KMS-11 (cell line): Measurements from ENCODE around the gene SLC24A3.

Experiments
- H2AFZ ChIP-seq: fragments of 200-600 bp; sonication (generic); 2 replicates; pipeline ENCODE4 v1.6.1; 2016; ENCODE audit warnings: antibody characterized with exemption, mixed run types, low read depth
- H3K27ac ChIP-seq: fragments of 200-600 bp; sonication (generic); 2 replicates; pipeline ENCODE4 v1.6.1; 2016; ENCODE audit warnings: mild to moderate bottlenecking, mixed run types
- H3K27me3 ChIP-seq: fragments of 200-600 bp; sonication (generic); 2 replicates; pipeline ENCODE4 v1.6.1; 2017; ENCODE audit warnings: mild to moderate bottlenecking, low read depth, mixed run types, moderate library complexity; ENCODE audit not compliant: insufficient read depth
- H3K36me3 ChIP-seq: fragments of 200-600 bp; sonication (generic); 2 replicates; pipeline ENCODE4 v1.6.1; 2017; ENCODE audit warnings: mild to moderate bottlenecking, mixed run types; ENCODE audit not compliant: insufficient read depth
- H3K4me1 ChIP-seq: fragments of 200-600 bp; sonication (generic); 2 replicates; pipeline ENCODE4 v1.6.1; 2016; ENCODE audit warnings: mild to moderate bottlenecking, low read depth, mixed run types; ENCODE audit not compliant: poor library complexity, severe bottlenecking
- H3K4me2 ChIP-seq: fragments of 200-600 bp; sonication (generic); 2 replicates; pipeline ENCODE4 v1.7.0; 2016; ENCODE audit warnings: mild to moderate bottlenecking, mixed run types
- H3K4me3 ChIP-seq: fragments of 200-600 bp; sonication (generic); IDR thresholded peaks from 2 replicates; pipeline ENCODE4 v1.6.1; 2017; ENCODE audit warnings: low read depth, low read length, mixed read lengths; ENCODE audit not compliant: insufficient read depth
- H3K79me2 ChIP-seq: fragments of 200-600 bp; sonication (generic); 2 replicates; pipeline ENCODE4 v1.6.1; 2016; ENCODE audit warnings: low read depth, mixed run types; ENCODE audit not compliant: insufficient read depth
- H3K9ac ChIP-seq: fragments of 200-600 bp; sonication (generic); 2 replicates; pipeline ENCODE4 v1.6.1; 2016; ENCODE audit warnings: mild to moderate bottlenecking, mixed run types
- H4K20me1 ChIP-seq: fragments of 200-600 bp; sonication (generic); 2 replicates; pipeline ENCODE4 v1.6.1; 2016; ENCODE audit warnings: mild to moderate bottlenecking, mixed run types; ENCODE audit not compliant: insufficient read depth
- TF ChIP-seq, protein P1 (sequence below): fragments of 200-600 bp; sonication (generic); conservative IDR thresholded peaks from 2 replicates; pipeline ENCODE4 v1.6.1; 2017; ENCODE audit warnings: low read depth, mild to moderate bottlenecking, antibody characterized with exemption, low read length, moderate library complexity, mixed read lengths

Gene SLC24A3

DNA sequence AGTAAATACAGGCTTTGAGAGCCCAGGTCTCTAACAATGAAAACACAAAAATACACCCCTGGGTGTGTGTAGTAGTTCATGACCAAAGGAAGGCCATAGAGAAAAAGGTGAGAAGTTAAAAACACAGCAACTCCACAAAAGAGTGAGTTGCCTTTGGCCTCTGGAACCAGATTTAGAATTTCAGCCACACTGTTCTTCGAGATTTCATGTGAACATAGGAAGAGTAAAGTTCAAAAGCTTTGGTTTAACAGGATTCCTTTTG is 502.1 kb downstream of the SLC24A3 start:
- no peaks in the 10 kb centered on the region for H3K79me2 ChIP-seq
- no peaks in the 10 kb centered on the region for H3K27me3 ChIP-seq
- no peak overlapping the region for H3K9ac ChIP-seq
- H3K4me3 ChIP-seq = no peak overlapping the region
- H2AFZ ChIP-seq = no peak overlapping the region
- TF ChIP-seq, protein P1, sequence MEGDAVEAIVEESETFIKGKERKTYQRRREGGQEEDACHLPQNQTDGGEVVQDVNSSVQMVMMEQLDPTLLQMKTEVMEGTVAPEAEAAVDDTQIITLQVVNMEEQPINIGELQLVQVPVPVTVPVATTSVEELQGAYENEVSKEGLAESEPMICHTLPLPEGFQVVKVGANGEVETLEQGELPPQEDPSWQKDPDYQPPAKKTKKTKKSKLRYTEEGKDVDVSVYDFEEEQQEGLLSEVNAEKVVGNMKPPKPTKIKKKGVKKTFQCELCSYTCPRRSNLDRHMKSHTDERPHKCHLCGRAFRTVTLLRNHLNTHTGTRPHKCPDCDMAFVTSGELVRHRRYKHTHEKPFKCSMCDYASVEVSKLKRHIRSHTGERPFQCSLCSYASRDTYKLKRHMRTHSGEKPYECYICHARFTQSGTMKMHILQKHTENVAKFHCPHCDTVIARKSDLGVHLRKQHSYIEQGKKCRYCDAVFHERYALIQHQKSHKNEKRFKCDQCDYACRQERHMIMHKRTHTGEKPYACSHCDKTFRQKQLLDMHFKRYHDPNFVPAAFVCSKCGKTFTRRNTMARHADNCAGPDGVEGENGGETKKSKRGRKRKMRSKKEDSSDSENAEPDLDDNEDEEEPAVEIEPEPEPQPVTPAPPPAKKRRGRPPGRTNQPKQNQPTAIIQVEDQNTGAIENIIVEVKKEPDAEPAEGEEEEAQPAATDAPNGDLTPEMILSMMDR = no peak
- no peaks in the 10 kb centered on the region for H3K36me3 ChIP-seq
- H3K4me2 ChIP-seq = no peak overlapping the region
- peaks cover 10% of the 10 kb centered on the region for H3K4me1 ChIP-seq
- H3K27ac ChIP-seq = no peak overlapping the region
- no peaks in the 10 kb centered on the region for H4K20me1 ChIP-seq

DNA sequence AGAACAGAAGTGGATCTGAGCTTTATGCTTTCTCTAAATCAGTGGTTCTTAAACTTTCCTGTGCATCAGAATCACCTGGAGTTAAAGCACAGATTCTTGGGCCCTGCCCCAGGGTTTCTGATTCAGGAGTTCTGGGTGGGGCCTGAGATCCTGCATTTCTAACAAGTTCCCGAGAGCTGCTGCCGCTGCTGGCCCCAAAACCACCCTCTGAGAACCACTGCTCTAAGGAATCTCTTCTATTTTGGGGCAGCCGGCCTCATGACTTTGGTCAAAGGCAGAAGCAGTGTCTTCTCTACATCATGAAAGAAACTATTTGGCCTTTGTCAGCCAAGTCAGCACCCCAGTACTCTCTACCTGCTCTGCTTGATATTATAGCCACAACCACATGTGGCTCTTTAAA is 503.5 kb downstream of the SLC24A3 start:
- TF ChIP-seq, protein P1 = no peak
- Histone ChIP-seq H3K79me2 (no peaks in the 10 kb centered on the region), H3K36me3 (no peaks in the 10 kb centered on the region), H3K27ac (no peak overlapping the region), H2AFZ (no peak overlapping the region), H3K4me1 (no peaks in the 10 kb centered on the region), H3K27me3 (no peaks in the 10 kb centered on the region), H3K4me2 (no peak overlapping the region), H3K4me3 (no peak overlapping the region), H4K20me1 (no peaks in the 10 kb centered on the region), H3K9ac (no peak overlapping the region)

DNA sequence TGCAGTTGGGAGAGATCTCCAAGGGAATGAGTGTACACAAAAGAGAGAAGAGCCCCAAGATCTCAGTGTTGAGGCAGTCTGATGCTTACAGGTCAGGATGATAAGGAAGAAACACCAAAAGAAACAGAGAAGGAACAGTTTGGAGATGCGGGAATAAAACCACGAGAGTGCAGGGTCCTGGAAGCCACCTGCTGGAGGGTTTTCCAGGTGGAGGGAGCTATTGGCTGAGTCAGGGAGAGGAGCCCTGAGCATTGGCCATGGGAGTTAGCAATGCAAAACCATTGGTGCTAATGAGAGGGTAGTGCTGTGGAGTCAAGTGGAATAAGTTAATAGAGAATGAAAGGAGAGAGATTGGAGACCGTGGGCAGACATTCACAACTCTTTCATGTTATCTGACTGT is 506.4 kb downstream of the SLC24A3 start:
- no peaks in the 10 kb centered on the region for H3K27me3 ChIP-seq
- no peak overlapping the region for H3K4me3 ChIP-seq
- no peaks in the 10 kb centered on the region for H3K36me3 ChIP-seq
- no peak overlapping the region for H2AFZ ChIP-seq
- H3K27ac ChIP-seq = no peak overlapping the region
- H3K4me2 ChIP-seq = no peak overlapping the region
- no peaks in the 10 kb centered on the region for H4K20me1 ChIP-seq
- H3K4me1 ChIP-seq = no peaks in the 10 kb centered on the region
- no peak overlapping the region for H3K9ac ChIP-seq
- TF ChIP-seq, protein P1 = no peak
- H3K79me2 ChIP-seq = no peaks in the 10 kb centered on the region

DNA sequence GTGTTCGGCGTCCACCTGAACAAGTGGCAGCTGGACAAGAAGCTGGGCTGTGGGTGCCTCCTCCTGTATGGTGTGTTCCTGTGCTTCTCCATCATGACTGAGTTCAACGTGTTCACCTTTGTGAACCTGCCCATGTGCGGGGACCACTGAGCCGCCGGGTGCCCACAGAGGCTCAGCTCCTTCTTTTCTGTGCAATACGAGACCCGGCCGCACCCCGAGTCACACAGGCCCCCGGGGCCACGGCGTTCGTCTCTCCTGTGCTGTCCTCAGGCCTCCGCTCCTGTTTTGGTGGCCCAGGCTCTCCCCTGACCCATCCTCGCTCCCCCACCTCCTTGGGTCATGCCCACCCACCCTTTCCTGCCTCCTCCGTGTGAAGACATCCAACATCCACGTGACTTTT is 508.5 kb downstream of the SLC24A3 start:
- Histone ChIP-seq H3K79me2 (no peaks in the 10 kb centered on the region), H3K27me3 (no peaks in the 10 kb centered on the region), H3K4me1 (no peaks in the 10 kb centered on the region), H3K4me2 (no peak overlapping the region), H3K4me3 (no peak overlapping the region), H3K36me3 (no peaks in the 10 kb centered on the region), H2AFZ (no peak overlapping the region), H3K9ac (no peak overlapping the region), H3K27ac (no peak overlapping the region), H4K20me1 (no peaks in the 10 kb centered on the region)
- TF ChIP-seq, protein P1 = no peak

DNA sequence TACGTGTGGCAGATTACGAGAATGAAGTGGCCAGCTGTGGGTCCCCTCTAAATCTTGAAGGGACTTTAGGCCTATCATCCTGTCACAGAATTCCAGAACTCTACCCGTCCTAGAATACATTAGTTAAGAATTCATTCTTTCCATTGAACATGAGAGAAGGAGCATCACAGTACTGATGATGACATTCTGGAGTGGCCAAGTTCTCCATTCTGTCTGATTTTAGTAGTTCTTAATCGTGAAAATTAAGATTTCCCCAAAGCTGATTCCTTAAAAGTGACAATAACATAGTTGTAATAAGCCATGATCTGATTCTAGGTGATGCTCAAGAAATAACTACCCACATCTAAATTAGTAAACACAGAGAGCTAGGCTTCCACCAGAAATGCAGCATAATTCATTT is 510.6 kb downstream of the SLC24A3 start:
- H3K27me3 ChIP-seq = no peaks in the 10 kb centered on the region
- H3K9ac ChIP-seq = no peak overlapping the region
- TF ChIP-seq, protein P1 = no peak
- H3K27ac ChIP-seq = no peak overlapping the region
- H3K4me3 ChIP-seq = no peak overlapping the region
- H4K20me1 ChIP-seq = no peaks in the 10 kb centered on the region
- no peaks in the 10 kb centered on the region for H3K4me1 ChIP-seq
- H3K4me2 ChIP-seq = no peak overlapping the region
- H3K36me3 ChIP-seq = no peaks in the 10 kb centered on the region
- H2AFZ ChIP-seq = no peak overlapping the region
- no peaks in the 10 kb centered on the region for H3K79me2 ChIP-seq
